ENCODE data around the gene UBE2G2.

UBE2G2 gene

DNA sequence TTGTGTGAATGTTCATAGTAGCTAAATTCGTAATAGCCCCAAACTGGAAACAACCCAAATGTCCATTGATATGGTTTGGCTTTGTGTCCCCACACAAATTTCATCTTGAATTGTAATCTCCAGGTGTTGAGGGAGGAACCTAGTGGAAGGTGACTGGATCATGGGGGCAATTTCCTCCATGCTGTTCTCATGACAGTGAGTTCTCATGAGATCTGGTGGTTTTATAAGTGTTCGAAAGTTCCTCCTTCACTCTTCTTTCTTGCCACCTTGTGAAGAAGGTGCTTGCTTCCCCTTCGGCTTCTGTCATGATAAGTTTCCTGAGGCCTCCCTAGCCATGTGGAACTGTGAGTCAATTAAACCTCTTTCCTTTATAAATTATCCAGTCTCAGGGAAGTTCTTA is 11.3 kb downstream of the UBE2G2 start:
- no peak for DNase-seq (ENCODE audit: low read depth in 2 of 2)

- DNase-seq (ENCODE audit: low read depth in 2 of 2), result peak in 1 of 2 experiments; percentile 13
Measured at GRCh38 chr21:44789880-44790279, 11.7 kb downstream of the UBE2G2 start.

DNA sequence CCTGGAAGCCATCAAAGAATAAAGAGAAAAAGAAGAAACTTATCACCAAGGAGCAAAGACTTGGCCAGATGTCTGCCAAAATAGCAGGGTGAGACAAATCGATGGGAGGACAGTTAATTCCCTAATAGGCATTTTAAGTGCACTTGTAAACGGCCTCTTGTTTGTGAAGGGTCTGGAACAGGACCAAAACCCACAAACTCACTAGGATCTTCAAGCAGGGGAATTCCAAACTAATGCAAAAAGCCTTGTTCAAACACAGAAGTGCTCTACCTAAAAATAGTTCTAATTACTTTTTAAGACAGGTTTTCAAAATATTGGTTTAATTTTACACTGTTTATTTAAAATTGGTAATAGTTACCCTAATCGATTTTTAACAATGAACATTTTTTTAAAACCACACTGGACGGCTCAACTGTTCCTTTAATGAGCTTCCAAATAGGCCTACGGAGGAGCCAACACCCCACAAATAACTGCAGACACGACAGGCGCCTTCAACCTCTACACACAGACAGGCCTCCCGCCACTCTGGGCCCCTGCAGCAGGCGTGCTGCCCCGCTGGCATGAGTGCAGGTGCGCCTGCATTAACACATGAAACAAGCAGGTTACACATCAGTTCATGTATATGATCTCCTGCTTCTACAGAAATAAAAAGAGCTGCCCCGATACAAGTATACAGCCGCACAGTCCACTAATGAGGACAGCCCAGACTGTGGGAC is 15.8 kb downstream of the UBE2G2 start:
- no peak for DNase-seq (ENCODE audit: low read depth in 2 of 2)

- no peak for DNase-seq (ENCODE audit: low read depth in 2 of 2)
Measured at GRCh38 chr21:44784810-44785209, 16.8 kb downstream of the UBE2G2 start.

- no peak for DNase-seq (ENCODE audit: low read depth in 2 of 2)
Measured at GRCh38 chr21:44783020-44783696, 18.5 kb downstream of the UBE2G2 start.

- no peak for DNase-seq (ENCODE audit: low read depth in 2 of 2)
Measured at GRCh38 chr21:44780767-44781459, 20.7 kb downstream of the UBE2G2 start.

GRCh38 chr21:44780137-44780502 is 21.5 kb downstream of the UBE2G2 start:
- DNase-seq (ENCODE audit: low read depth in 2 of 2), result no peak

DNA sequence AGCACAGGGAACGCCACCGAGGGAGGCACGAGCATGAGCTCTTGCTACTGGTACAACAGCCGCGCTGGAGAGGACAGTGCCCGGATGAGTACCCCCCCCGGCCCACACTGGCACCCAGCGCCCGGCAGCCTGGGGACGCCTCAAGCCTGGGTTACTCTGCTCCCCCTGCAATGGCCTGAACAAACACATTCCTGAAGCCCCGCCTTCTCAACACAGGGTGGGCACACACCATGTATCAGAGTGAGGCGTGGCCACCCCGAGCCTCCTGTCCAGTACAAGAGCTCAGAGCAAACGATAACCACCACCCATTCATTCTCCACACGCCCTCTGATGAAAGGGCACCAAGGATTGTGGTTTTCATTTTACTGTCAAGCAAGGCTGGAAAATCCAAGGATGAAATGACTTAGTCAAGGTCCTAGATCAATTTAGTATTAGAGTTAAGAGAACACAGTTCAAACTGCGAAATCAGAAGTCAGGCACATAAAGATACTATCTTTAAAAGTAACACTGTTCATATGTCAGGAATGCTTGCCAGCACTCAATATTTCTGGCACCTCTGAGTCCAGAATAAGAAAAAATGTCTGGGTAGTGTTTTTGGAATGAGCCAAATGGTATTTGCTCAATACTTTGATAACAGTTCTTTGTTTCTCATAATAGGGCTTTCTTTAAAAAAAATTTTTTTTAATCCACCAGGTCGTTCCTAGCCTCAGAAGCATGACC is 22.0 kb downstream of the UBE2G2 start:
- DNase-seq (ENCODE audit: low read depth in 2 of 2), result no peak

GRCh38 chr21:44778983-44779382 is 22.6 kb downstream of the UBE2G2 start:
- DNase-seq (ENCODE audit: low read depth in 2 of 2), result no peak

DNA sequence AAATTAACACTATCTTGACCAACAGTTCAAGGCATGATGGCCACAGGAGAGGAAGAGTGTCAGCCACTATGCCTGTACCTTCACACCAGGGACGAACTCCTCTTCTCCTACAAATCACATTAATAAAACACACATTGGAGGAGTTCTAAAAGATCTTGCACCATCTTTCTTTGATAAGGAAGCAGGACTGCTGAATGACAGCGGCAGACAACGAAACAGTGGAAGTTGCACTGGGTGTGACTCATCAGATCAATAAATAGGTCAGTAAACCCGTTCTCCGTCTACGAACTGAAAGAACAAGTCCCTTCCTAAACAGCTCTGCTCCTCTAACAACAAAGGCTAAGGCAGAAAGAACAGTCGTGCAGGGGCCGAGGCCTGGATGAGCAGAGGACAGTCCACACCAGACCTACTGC is 23.1 kb downstream of the UBE2G2 start:
- DNase-seq (ENCODE audit: low read depth in 2 of 2), result no peak

DNA sequence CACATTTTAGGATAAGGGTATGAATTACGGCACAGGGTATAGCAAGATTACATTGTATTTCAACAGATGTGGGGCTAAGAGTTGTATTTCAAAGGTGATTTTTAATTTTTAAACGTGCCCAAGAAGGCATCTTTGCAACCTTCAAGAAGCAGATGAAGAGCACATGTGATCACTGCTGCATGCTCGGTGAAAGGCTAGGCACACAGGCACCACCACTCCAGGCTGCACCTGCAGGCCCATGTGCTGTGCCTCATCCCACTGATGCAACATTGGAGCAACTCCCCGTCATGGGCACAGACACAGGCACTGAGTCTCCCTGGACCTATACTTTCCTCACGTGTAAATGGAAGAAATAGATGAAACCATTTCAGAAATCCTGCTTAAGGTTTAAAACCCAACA is 23.5 kb downstream of the UBE2G2 start:
- DNase-seq (ENCODE audit: low read depth in 2 of 2), result no peak

- DNase-seq (ENCODE audit: low read depth in 2 of 2), result no peak
Measured at GRCh38 chr21:44774972-44775371, 26.6 kb downstream of the UBE2G2 start.

- no peak for DNase-seq (ENCODE audit: low read depth in 2 of 2)
Measured at GRCh38 chr21:44773291-44773932, 28.2 kb downstream of the UBE2G2 start.

DNA sequence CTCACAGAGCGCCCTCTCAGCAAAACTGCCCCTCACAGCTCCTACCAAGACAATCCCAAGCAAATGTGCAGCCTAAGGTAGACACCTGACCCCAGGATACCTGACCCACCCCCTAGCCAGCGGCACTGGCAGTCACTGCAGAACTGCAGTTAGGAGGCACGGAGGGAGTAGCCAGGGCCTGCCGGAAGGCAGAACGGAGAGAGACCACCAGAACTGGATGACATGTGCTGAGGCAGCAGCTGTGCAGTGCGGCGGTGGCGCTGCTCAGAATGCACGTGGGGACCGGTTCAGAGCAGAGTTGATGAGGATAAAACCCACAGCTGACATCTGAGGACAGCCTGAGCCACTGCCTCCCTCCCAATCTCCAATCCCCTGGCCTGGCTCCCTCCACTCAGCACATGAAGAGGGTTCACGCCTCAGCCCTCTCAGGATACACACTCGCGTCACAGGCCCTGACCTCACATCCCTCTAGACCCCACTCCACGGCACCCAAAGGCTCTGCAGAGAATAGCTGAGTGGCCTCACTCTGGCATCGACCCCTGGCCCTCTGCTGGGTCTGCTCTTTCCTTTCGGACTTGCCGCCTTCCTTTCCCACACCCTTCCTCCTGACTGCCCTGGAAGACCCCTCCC is 29.6 kb downstream of the UBE2G2 start:
- DNase-seq (ENCODE audit: low read depth in 2 of 2), result no peak

DNA sequence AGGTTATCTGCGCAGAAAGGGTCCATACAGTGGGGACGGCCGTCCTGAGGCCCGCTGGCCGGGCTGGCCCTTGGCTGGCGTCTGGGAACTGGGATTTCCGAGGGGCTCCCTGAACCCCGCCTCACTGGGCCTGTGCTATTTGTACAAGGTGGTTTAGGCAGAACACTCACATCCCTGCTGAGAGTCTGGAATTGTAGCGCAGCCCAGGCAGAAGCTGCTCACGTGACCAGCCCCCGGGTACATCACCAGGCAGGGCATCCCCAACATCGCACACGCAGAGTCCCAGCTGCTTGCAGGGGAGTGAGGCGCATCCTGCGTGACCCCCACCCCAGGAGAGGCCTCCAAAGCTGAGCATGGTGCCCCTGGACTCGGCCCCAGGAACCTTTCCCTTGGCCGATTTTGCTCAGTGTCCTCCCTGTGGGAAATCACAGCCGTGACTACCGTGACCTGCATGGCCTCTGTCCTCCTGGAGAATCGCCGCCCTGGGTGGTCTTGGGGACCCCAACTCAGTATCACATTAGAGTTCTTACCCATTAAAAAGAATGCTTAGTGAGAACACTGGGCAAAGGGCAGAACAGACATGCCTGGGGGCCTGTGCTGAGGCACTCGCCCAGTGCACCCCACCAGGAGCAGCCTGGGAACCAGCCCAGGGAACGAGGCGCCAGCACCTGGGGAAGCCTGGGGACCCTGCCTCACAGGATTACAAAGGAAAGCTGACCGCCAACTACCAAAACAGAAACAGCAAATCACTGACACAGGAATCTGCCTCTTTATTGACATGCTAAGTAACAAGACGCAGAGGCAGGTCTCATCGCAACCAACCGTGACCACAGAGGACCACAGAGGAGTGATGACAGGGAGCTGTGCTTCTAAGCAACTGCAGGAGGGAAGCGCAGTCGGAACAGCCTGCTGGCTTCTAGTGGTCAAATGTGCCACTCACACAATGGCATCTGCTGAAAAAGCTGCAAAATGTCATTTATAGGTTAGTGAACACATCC is 33.5 kb downstream of the UBE2G2 start:
- no peak for DNase-seq (ENCODE audit: low read depth in 2 of 2)

DNA sequence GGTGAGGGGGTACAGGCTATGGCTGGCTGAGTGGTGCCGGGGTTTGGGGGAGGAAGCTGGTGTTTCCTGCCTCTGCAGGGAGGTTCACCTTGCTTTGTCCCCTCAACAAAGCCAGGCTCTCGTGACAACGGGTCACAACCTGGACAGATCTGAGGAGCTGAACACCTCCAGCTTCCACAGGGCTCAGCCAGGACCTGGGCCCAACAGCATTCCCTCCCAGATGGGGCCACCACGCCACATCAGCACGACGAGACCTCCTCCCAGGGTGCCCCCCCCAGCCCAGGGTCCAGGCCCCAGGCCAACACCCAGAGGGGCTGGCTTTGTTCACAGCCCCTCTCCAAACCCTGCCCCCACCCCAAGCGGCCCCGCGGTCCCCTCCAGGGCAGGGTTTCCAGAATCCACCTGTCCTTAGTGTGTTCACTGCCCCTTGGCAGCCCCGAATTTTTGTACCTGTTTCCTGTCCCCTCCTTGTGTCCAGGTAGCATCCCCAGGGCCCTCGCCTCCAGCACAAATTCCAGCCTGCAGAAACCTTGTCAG is 34.7 kb downstream of the UBE2G2 start:
- DNase-seq (ENCODE audit: low read depth in 2 of 2), result no peak

- no peak for DNase-seq (ENCODE audit: low read depth in 2 of 2)
Measured at GRCh38 chr21:44766014-44766817, 35.4 kb downstream of the UBE2G2 start.

- DNase-seq (ENCODE audit: low read depth in 2 of 2), result no peak
Measured at GRCh38 chr21:44765231-44766013, 36.2 kb downstream of the UBE2G2 start.

Measured in fibroblast of skin of left quadriceps (primary cell).